H9 (cell line): Measurements from ENCODE around the gene CR1. TPM values are rescaled to one million over a fixed set of nuclear protein-coding genes. Genes with fewer than 3 reads are reported as not detected.

Experiments
- DNase-seq: peaks from one replicate; pipeline ENCODE4 v3.0.0-alpha.2; 2017
- H2AFZ ChIP-seq: one replicate; pipeline ENCODE4 v1.6.1; 2013; ENCODE audit warnings: mild to moderate bottlenecking, low read length, control low read depth, moderate library complexity
- H2AK5ac ChIP-seq: 2 replicates; pipeline ENCODE4 v1.6.1; 2013; ENCODE audit warnings: low read length, control low read depth, mixed read lengths; ENCODE audit not compliant: insufficient read length
- H2BK120ac ChIP-seq: one replicate; pipeline ENCODE4 v1.6.1; 2013; ENCODE audit warnings: low read depth, mild to moderate bottlenecking, low read length, control low read depth, inconsistent platforms; ENCODE audit not compliant: poor library complexity, severe bottlenecking
- H2BK12ac ChIP-seq: 2 replicates; pipeline ENCODE4 v1.6.1; 2013; ENCODE audit warnings: low read length, control low read depth, mixed read lengths, low read depth; ENCODE audit not compliant: insufficient read length
- H2BK15ac ChIP-seq: 2 replicates; pipeline ENCODE4 v1.6.1; 2013; ENCODE audit warnings: low read depth, low read length, control low read depth
- H2BK20ac ChIP-seq: one replicate; pipeline ENCODE4 v1.6.1; 2013; ENCODE audit warnings: low read depth, mild to moderate bottlenecking, low read length, control low read depth, inconsistent platforms; ENCODE audit not compliant: poor library complexity, severe bottlenecking
- H2BK5ac ChIP-seq: 2 replicates; pipeline ENCODE4 v1.6.1; 2013; ENCODE audit warnings: low read length, control low read depth, mixed read lengths; ENCODE audit not compliant: insufficient read length
- H3K14ac ChIP-seq: 2 replicates; pipeline ENCODE4 v1.6.1; 2013; ENCODE audit warnings: low read length, control low read depth; ENCODE audit not compliant: insufficient read depth
- H3K18ac ChIP-seq: 2 replicates; pipeline ENCODE4 v1.6.1; 2013; ENCODE audit warnings: low read depth, mild to moderate bottlenecking, mixed read lengths, low read length, control low read depth; ENCODE audit not compliant: insufficient read length
- H3K23ac ChIP-seq: 2 replicates; pipeline ENCODE4 v1.6.1; 2013; ENCODE audit warnings: low read length, control low read depth, mixed read lengths, low read depth; ENCODE audit not compliant: insufficient read length
- H3K23me2 ChIP-seq: 2 replicates; pipeline ENCODE4 v1.6.1; 2013; ENCODE audit warnings: low read depth, mild to moderate bottlenecking, mixed read lengths, low read length, control low read depth; ENCODE audit not compliant: insufficient read length, poor library complexity, severe bottlenecking
- H3K27ac ChIP-seq: 2 replicates; pipeline ENCODE4 v1.5.1; 2013; ENCODE audit warnings: low read length, control low read depth, mixed read lengths, low read depth; ENCODE audit not compliant: insufficient read length
- H3K27me3 ChIP-seq: 2 replicates; pipeline ENCODE4 v1.6.1; 2013; ENCODE audit warnings: low read length, control low read depth, inconsistent platforms; ENCODE audit not compliant: insufficient read depth
- H3K4ac ChIP-seq: 2 replicates; pipeline ENCODE4 v1.6.1; 2013; ENCODE audit warnings: low read depth, mild to moderate bottlenecking, control low read depth, inconsistent platforms, low read length, moderate library complexity
- H3K4me1 ChIP-seq: 2 replicates; pipeline ENCODE4 v1.6.1; 2013; ENCODE audit warnings: low read length, control low read depth, inconsistent platforms; ENCODE audit not compliant: insufficient read depth
- H3K4me2 ChIP-seq: 2 replicates; pipeline ENCODE4 v1.6.1; 2013; ENCODE audit warnings: low read length, control low read depth, mixed read lengths; ENCODE audit not compliant: insufficient read length, insufficient read depth
- H3K56ac ChIP-seq: 2 replicates; pipeline ENCODE4 v1.6.1; 2013; ENCODE audit warnings: low read depth, mild to moderate bottlenecking, mixed read lengths, low read length, control low read depth; ENCODE audit not compliant: insufficient read length
- H3K79me1 ChIP-seq: 2 replicates; pipeline ENCODE4 v1.6.1; 2013; ENCODE audit warnings: low read depth, mild to moderate bottlenecking, moderate library complexity, low read length, control low read depth, inconsistent platforms; ENCODE audit not compliant: insufficient read depth, poor library complexity, severe bottlenecking
- H3K79me2 ChIP-seq: 2 replicates; pipeline ENCODE4 v1.6.1; 2013; ENCODE audit warnings: low read length, control low read depth, inconsistent platforms; ENCODE audit not compliant: insufficient read depth
- H3K9ac ChIP-seq: 2 replicates; pipeline ENCODE4 v1.6.1; 2013; ENCODE audit warnings: low read length, control low read depth, mixed read lengths; ENCODE audit not compliant: insufficient read length; ENCODE audit errors: extremely low read depth
- H3K9me3 ChIP-seq: one replicate; pipeline ENCODE4 v1.6.1; 2013; ENCODE audit warnings: low read depth, low read length, inconsistent platforms; ENCODE audit not compliant: control insufficient read depth
- H3T11ph ChIP-seq: one replicate; pipeline ENCODE4 v1.6.1; 2013; ENCODE audit warnings: mild to moderate bottlenecking, low read length, control low read depth, inconsistent platforms
- H4K20me1 ChIP-seq: one replicate; pipeline ENCODE4 v1.6.1; 2013; ENCODE audit not compliant: control insufficient read depth, insufficient read length, insufficient read depth
- H4K5ac ChIP-seq: 2 replicates; pipeline ENCODE4 v1.6.1; 2013; ENCODE audit warnings: low read depth, mild to moderate bottlenecking, mixed read lengths, low read length, control low read depth; ENCODE audit not compliant: insufficient read length
- H4K8ac ChIP-seq: replicated peaks from 2 replicates; pipeline ENCODE4 v1.6.1; 2013; ENCODE audit warnings: low read length, control low read depth, mixed read lengths, low read depth; ENCODE audit not compliant: insufficient read length
- H4K91ac ChIP-seq: 2 replicates; pipeline ENCODE4 v1.6.1; 2013; ENCODE audit warnings: low read depth, mild to moderate bottlenecking, moderate library complexity, mixed read lengths, low read length, control low read depth; ENCODE audit not compliant: insufficient read length
- H3K27ac Mint-ChIP-seq, 3 experiments: 2 replicates in 2 of 3; 3 replicates in 1 of 3; pipeline ENCODE4 v1.8.0; 2020 to 2021; ENCODE audit warnings: mixed read lengths in 3 of 3, mild to moderate bottlenecking in 1 of 3, moderate library complexity in 1 of 3
- H3K27me3 Mint-ChIP-seq: 2 replicates; pipeline ENCODE4 v1.8.0; 2021; ENCODE audit warnings: low read depth, mild to moderate bottlenecking, moderate library complexity, mixed read lengths
- H3K36me3 Mint-ChIP-seq, 3 experiments: 2 replicates in 2 of 3; 3 replicates in 1 of 3; pipeline ENCODE4 v1.8.0; 2020 to 2021; ENCODE audit warnings: low read depth in 3 of 3, mixed read lengths in 3 of 3; ENCODE audit not compliant: insufficient read depth in 1 of 3
- H3K4me1 Mint-ChIP-seq, 2 experiments: 2 replicates each; pipeline ENCODE4 v1.8.0; 2020; ENCODE audit warnings: mixed read lengths in 2 of 2
- H3K4me3 Mint-ChIP-seq, 2 experiments: 2 replicates in 1 of 2; 3 replicates in 1 of 2; pipeline ENCODE4 v1.8.0; 2020 to 2021; ENCODE audit warnings: mild to moderate bottlenecking in 2 of 2, mixed read lengths in 2 of 2, moderate library complexity in 1 of 2
- H3K9me3 Mint-ChIP-seq, 2 experiments: 2 replicates in 1 of 2; 3 replicates in 1 of 2; pipeline ENCODE4 v1.8.0; 2020; ENCODE audit warnings: mild to moderate bottlenecking in 2 of 2, mixed read lengths in 2 of 2, moderate library complexity in 1 of 2
- WGBS: extraction: QIAGEN DNeasy Blood & Tissue Kit; methylation state at CpG from one replicate; pipeline ENCODE4 v1.1.7; 2013; ENCODE audit warnings: missing lambda C conversion rate, low lambda C conversion rate, mixed read lengths; ENCODE audit not compliant: insufficient read length; ENCODE audit errors: extremely low coverage; 5-methylcytosine and 5-hydroxymethylcytosine counted together
- total RNA-seq: library from RNA; stranded (reverse); gene quantifications from 2 replicates; pipeline ENCODE4 v1.2.1, GENCODE V29; 2021
- TF ChIP-seq, protein P1 (sequence below): fragments of 200-600 bp; sonication (generic); conservative IDR thresholded peaks from 3 replicates; pipeline ENCODE4 v1.8.0; 2021; ENCODE audit warnings: antibody characterized with exemption, mild to moderate bottlenecking

Gene CR1
- total RNA-seq, 1 experiment from 2014 or later = 0.04 TPM

DNA sequence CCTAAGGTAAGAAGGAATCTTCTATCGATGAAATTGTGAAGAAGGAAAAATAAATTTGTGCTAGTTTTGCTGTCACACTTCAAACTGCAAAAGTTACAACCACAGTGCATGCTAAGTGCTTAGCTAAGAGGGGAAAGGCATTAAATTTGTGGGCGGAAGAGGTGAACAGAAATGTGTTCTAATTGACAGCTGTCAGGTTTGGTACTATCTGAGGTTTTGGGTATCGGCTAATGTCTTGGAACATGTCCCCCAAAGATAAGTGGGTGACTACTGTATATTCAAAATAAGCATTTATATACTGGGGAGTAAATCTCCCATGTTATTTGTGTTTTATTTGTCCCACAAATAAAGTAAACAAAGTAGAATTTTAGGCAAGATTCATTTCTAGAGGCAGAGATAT lies 8.0 kb downstream of the CR1 start:
- no peaks in the 10 kb centered on the region for H3K27me3 ChIP-seq
- Mint-ChIP-seq H3K27me3 (peaks cover 8% of the 10 kb centered on the region), H3K36me3 (no peaks in the 10 kb centered on the region), H3K4me1 (no peaks in the 10 kb centered on the region), H3K4me3 (no peak overlapping the region), H3K9me3 (no peaks in the 10 kb centered on the region), H3K27ac (no peak overlapping the region)
- no peaks in the 10 kb centered on the region for H3K23me2 ChIP-seq
- no peak overlapping the region for H3K9ac ChIP-seq
- H3K79me1 ChIP-seq = no peaks in the 10 kb centered on the region
- no peak overlapping the region for H2BK15ac ChIP-seq
- H3K18ac ChIP-seq = no peak overlapping the region
- H2BK20ac ChIP-seq = no peak overlapping the region
- no CpG with 5 or more reads among the region's 3 CpGs for WGBS
- no peak overlapping the region for H2BK12ac ChIP-seq
- H2AFZ ChIP-seq = no peak overlapping the region
- H2AK5ac ChIP-seq = no peak overlapping the region
- no peak overlapping the region for H3K23ac ChIP-seq
- TF ChIP-seq, protein P1, sequence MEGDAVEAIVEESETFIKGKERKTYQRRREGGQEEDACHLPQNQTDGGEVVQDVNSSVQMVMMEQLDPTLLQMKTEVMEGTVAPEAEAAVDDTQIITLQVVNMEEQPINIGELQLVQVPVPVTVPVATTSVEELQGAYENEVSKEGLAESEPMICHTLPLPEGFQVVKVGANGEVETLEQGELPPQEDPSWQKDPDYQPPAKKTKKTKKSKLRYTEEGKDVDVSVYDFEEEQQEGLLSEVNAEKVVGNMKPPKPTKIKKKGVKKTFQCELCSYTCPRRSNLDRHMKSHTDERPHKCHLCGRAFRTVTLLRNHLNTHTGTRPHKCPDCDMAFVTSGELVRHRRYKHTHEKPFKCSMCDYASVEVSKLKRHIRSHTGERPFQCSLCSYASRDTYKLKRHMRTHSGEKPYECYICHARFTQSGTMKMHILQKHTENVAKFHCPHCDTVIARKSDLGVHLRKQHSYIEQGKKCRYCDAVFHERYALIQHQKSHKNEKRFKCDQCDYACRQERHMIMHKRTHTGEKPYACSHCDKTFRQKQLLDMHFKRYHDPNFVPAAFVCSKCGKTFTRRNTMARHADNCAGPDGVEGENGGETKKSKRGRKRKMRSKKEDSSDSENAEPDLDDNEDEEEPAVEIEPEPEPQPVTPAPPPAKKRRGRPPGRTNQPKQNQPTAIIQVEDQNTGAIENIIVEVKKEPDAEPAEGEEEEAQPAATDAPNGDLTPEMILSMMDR = no peak
- H3K4ac ChIP-seq = no peak overlapping the region
- no peak overlapping the region for H3T11ph ChIP-seq
- H4K20me1 ChIP-seq = no peaks in the 10 kb centered on the region
- H3K9me3 ChIP-seq = no peaks in the 10 kb centered on the region
- no peak overlapping the region for H2BK5ac ChIP-seq
- DNase-seq = no peak
- no peak overlapping the region for H3K56ac ChIP-seq
- no peak overlapping the region for H3K4me2 ChIP-seq
- H3K27ac ChIP-seq = no peak overlapping the region
- H4K8ac ChIP-seq = no peak overlapping the region
- H4K91ac ChIP-seq = no peak overlapping the region
- H4K5ac ChIP-seq = no peak overlapping the region
- H3K14ac ChIP-seq = no peak overlapping the region
- no peaks in the 10 kb centered on the region for H3K79me2 ChIP-seq
- H2BK120ac ChIP-seq = no peak overlapping the region
- H3K4me1 ChIP-seq = no peaks in the 10 kb centered on the region
